GM10847 (cell line): Measurements from ENCODE around the gene CFAP298.

Experiments used
- POLR2A ChIP-seq: IDR thresholded peaks from 2 replicates; pipeline ENCODE4 v1.6.1; 2011; ENCODE audit not compliant: insufficient read length; ENCODE audit errors: extremely low read depth

CFAP298 gene

GRCh38 chr21:32549886-32550285, 62.3 kb downstream of the CFAP298 start:
- TF ChIP-seq POLR2A, result no peak

DNA sequence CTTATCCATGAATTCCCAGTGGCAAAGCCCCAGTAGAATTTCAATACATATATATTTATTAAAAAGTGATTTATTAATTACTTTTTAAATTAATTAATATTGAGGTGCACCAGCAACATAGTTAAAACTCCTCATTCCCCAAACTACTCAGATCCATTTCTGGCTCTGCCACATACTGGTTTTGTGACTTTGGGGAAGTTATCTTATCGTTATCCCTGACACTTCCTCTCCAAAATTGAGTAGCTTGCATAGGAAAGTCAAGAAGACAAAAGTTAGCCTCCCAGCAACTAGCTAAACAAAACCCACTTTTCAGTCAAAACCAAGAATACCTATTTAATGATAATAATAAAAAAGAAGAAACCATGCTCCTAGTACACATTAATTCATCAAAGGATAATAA, 62.7 kb downstream of the CFAP298 start:
- no peak for TF ChIP-seq POLR2A
